GM19438 (cell line): Measurements from ENCODE around the gene HP1BP3.
"Not testable (repeated sequence)": the region's sequence is repeated elsewhere in the genome, so short reads cannot be mapped to it uniquely, and the experiment has no call there.

Source experiments
- ATAC-seq: cut with Tn5 transposase; IDR thresholded peaks from one replicate; pipeline ENCODE4 v1.9.1; 2021; ENCODE audit warnings: low read depth; ENCODE audit not compliant: unreplicated experiment

The HP1BP3 gene, protein sequence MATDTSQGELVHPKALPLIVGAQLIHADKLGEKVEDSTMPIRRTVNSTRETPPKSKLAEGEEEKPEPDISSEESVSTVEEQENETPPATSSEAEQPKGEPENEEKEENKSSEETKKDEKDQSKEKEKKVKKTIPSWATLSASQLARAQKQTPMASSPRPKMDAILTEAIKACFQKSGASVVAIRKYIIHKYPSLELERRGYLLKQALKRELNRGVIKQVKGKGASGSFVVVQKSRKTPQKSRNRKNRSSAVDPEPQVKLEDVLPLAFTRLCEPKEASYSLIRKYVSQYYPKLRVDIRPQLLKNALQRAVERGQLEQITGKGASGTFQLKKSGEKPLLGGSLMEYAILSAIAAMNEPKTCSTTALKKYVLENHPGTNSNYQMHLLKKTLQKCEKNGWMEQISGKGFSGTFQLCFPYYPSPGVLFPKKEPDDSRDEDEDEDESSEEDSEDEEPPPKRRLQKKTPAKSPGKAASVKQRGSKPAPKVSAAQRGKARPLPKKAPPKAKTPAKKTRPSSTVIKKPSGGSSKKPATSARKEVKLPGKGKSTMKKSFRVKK

DNA sequence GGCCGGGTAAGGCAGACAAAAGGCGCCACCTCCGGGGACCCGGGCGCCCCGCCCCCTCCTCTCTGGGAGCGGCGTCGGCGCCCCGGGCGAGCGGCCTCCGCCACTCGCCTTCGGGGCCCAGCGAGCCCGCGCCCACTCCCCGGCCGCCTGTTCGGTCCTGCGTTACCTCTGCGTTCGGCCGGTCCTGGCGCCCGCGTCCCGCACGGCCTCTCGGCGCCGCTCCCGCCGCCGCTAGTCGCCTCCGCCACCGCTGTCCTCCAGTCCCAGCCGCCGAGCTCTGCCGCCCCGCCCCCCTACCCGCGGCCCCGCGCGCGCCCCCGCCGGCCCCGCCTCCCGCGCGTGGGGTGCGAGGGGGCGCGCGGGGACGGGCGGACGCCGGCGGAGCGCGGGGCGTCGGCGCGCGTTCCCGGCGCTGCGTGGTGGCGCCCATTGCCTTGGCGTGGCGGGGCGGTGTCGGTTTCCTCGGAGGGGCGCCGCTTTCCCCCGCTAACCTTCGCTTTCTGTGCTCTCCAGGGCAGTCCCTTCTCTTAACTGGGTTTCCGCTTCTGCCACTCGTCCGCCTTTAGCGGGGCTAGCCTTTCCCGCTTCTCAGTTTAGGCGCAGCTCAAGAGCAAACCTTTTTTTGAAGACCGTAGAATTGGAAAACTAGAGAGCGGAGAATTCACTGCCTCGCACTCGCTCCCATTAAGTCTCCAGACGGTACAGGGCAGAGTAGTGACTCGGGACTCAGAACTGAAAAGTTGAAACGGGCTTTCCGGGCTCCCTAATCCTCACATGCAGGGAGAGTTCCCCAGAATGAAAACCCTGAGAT lies at the start of gene HP1BP3:
Gene HP1BP3, minus strand, starts transcription at position 279 of the 811 bp plus-strand sequence. CDS start 6,867 bp downstream, outside the sequence.
- peak; percentile 46 for ATAC-seq

DNA sequence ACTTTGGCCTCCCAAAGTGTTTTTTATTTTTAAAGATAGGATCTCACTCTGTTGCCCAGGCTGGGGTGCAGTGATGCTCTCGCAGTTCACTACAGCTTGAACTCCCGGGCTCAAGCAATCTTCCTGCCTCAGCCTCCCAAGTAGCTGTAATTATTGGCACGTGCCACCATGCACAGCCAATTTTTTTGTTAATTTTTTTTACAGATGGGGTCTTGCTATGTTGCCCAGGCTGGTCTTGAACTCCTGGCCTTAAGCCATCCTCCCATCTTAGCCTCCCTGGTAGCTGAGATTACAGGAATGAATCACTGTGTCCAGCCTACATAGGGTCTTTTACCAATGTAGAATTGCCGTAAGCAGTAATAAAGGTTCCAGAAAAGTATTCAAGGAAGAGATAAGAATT lies 49.1 kb upstream of the HP1BP3 start:
- ATAC-seq = no peak

DNA sequence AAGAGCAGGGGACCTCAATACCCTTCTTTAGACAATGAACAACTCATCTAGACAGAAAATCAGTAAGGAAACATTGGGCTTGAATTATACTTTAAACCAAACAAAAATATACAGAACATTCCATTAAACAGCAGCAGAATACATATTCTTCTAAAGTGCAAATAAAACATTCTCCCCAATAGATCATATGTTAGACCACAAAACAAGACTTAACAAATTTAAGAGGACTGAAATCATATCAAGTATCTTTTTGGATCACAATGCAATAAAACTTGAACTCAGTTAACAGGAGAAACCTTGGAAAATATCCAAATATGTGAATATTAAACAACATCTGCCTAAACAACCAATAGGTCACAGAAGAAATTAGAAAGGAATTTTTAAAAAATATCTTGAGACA lies 47.7 kb upstream of the HP1BP3 start:
- ATAC-seq = no peak

GRCh38 chr1:20834192-20834591 lies 47.1 kb upstream of the HP1BP3 start:
- ATAC-seq = no peak

DNA sequence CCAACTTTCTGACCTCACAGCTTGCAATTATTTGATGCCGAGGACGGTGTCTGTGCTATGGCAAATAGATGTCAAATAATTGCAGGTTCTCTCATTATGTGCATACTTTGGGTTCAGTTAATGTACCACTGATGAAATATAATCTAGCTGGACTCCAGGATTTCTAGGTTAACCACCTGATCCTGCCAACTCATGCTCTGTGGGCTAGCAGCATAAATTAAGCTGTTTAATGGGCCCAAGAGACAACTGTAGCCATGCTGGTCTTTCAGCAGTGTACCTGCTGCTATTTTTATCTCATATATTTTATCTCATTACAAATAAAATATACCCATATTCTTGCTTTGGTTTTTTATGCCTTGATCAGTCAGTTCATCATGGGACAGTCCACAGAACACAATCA lies 43.3 kb upstream of the HP1BP3 start:
- no peak for ATAC-seq

GRCh38 chr1:20829946-20830345 lies 42.8 kb upstream of the HP1BP3 start:
- ATAC-seq = no peak

DNA sequence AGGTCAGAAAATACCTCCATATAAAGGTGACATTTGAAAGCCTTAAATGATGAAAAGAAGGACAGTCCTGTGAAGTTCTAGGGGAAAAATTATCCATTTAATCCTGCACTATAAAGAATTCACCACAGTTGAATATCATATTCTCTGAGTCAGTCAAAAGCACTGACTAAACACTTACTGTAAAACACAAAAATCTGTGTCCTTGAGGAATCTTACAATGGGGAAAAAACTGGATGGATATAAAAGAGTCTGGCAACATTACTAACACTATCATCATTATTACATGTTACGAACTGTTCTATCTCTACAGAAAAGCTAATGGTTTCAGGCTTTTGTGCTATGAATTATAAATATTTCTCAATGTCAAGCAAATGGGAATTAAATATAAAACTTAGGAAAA lies 42.4 kb upstream of the HP1BP3 start:
- no peak for ATAC-seq

DNA sequence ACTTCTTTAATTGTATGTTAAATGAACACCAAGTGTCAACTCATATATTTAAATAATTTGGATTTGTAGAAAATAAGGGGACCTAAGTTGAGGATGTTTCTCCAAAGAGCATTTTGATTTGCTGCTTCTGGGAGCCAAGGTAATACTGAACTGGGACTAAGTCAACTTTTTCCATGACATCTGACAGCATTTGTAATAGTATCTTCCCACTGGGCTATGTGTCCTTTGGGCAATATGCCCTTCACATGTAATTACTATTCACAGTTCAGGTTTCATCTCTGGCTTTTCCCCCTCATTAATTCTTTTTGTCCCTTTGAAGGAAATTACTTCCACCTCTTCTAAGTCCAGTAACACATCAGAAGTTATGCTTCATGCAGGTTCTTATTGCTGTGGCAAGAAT lies 36.7 kb upstream of the HP1BP3 start:
- no peak for ATAC-seq

DNA sequence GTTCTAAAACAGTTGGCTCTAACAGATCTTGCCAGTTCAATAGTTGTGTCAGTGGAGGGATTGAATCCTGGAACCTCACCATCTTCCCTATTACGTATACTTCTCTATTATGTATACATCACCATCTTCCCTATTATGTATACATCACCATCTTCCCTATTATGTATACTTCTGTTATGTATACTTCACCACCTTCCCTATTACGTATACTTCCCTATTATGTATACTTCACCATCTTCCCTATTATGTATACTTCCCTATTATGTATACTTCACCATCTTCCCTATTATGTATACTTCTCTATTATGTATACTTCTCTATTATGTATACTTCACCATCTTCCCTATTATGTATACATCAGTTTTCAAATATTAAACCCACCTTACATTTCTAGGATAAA lies 34.4 kb upstream of the HP1BP3 start:
- no peak for ATAC-seq

DNA sequence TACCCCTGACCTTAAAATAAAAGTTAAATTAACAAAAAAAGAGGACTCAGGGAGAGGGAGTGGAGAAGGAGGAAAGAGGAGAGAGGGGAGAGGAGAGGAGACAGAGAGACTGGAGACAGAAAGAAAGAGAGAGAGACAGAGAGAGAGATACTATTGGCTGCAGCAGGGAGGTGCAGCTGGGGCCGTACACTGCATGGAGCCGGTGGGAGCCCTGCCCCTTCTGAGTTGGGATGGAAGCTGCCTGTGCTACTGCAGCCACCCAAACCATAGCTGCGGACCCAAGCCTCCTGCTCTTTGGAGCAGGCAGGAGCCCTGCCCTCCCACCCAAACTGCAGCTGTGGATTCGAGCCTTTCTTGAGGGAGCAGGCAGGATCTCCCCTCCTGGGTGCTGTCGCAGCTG lies 32.7 kb upstream of the HP1BP3 start:
- ATAC-seq = no peak

DNA sequence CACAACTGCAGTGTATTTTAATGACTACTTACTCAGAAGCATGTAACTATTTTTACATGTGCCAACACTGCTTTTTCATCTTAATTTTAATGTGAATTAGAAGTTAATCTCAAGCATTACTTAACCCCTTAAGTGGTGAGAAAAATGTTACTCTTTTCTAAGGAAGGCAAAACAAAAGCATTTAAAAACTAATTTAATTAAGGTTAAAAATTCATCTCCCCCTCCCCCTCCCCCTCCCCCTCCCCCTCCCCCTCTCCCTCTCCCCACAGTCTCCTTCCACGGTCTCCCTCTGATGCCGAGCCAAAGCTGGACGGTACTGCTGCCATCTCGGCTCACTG lies 27.4 kb upstream of the HP1BP3 start:
- no peak for ATAC-seq

- ATAC-seq = no peak
Measured at GRCh38 chr1:20811916-20812315, 24.8 kb upstream of the HP1BP3 start.

- no peak for ATAC-seq
Measured at GRCh38 chr1:20793236-20793635, 6.1 kb upstream of the HP1BP3 start.

GRCh38 chr1:20792196-20792595 lies 5.1 kb upstream of the HP1BP3 start:
- no peak for ATAC-seq

DNA sequence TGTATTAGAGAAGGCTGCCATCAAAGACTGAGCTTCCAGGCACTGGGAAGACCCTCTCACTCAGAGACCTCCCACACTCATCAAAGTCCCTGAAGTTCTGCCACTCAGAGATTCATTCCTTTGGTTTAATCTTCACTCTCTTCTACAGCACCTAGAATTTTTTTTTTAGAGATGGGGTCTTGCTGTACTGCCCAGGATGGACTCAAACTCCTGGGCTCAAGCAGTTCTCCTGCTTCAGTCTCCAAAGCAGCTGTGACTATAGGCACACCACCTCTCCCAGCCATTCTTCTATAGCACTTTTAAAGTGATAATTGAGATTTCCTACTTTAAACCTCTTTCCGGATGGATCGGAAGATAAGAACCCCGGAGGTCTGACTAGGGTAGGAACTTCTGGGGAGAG lies 3.7 kb upstream of the HP1BP3 start:
- ATAC-seq = no peak

GRCh38 chr1:20789598-20789997 lies 2.5 kb upstream of the HP1BP3 start:
- ATAC-seq = not testable (repeated sequence)

GRCh38 chr1:20787840-20788795 lies 1.0 kb upstream of the HP1BP3 start:
- no peak for ATAC-seq

- peak; percentile 69 for ATAC-seq
Measured at GRCh38 chr1:20786253-20787028, 666 bp downstream of the HP1BP3 start.

GRCh38 chr1:20785907-20786252 lies 1.2 kb downstream of the HP1BP3 start:
- peak; percentile 11 for ATAC-seq

GRCh38 chr1:20775700-20776099 lies 11.4 kb downstream of the HP1BP3 start:
- ATAC-seq = no peak
